Measurements from ENCODE around the gene PFN1. TPM values are rescaled to one million over a fixed set of nuclear protein-coding genes. Genes with fewer than 3 reads are reported as not detected.

PFN1 gene
- total RNA-seq, 1 experiment from 2014 or later = 1,213 TPM

- no peak overlapping the region for H3K9ac ChIP-seq (ENCODE audit: low read length)
- no peak for ATAC-seq
- POLR2A ChIA-PET = no interaction called here
Measured at GRCh38 chr17:4898927-4899326, 49.4 kb downstream of the PFN1 start.

More at GRCh38 chr17:4898927-4899326, 49.4 kb downstream of the PFN1 start:
- Histone ChIP-seq H3K9me2 (ENCODE audit: insufficient read depth) (no peaks in the 10 kb centered on the region), H3K79me2 (ENCODE audit: insufficient read depth, low read length) (no peaks in the 10 kb centered on the region), H3K36me3 (ENCODE audit: control insufficient read depth in 1 of 2, insufficient read depth in 2 of 2, low read length in 2 of 2) (peaks cover 9 to 26% of the 10 kb centered on the region in 2 experiments; a peak in 3 of 4 replicates), H2AFZ (ENCODE audit: low read depth, low read length, poor library complexity, severe bottlenecking) (no peak overlapping the region), H3K4me3 (replicated peaks in 1 of 2; ENCODE audit: low read depth in 1 of 2, low read length in 2 of 2) (no peak overlapping the region), H4K20me1 (ENCODE audit: insufficient read depth) (no peaks in the 10 kb centered on the region), H3K4me1 (ENCODE audit: control insufficient read depth in 1 of 2, insufficient read depth in 2 of 2, low read length in 2 of 2) (peaks cover 10 to 14% of the 10 kb centered on the region in 2 experiments), H3K4me2 (ENCODE audit: low read length) (no peak overlapping the region), H3K27ac (ENCODE audit: low read depth, low read length) (no peak overlapping the region), H3K27me3 (ENCODE audit: insufficient read depth, low read length) (no peaks in the 10 kb centered on the region), H3K9me3 (ENCODE audit: control insufficient read depth in 1 of 2, insufficient read depth in 1 of 2, low read depth in 1 of 2, low read length in 2 of 2) (no peaks in the 10 kb centered on the region)
- no TSS peak for BruUV-seq (replicated peaks)
- TF ChIP-seq MAX (IDR thresholded peaks at IDR 0.05) = no peak
- no peak for TF ChIP-seq EZH2phosphoT487 (IDR thresholded peaks at IDR 0.05; ENCODE audit: borderline replicate concordance)
- no peak for TF ChIP-seq POLR2A (IDR thresholded peaks at IDR 0.05; ENCODE audit: borderline replicate concordance, extremely low read depth, insufficient read depth, insufficient read length)
- TF ChIP-seq TCF7L2 (IDR thresholded peaks at IDR 0.05; ENCODE audit: borderline replicate concordance, extremely low read depth, insufficient read depth, insufficient read length) = no peak
- no peak for TF ChIP-seq REST (IDR thresholded peaks at IDR 0.05; ENCODE audit: low read depth)
- no peak for TF ChIP-seq SIN3A (IDR thresholded peaks at IDR 0.05; ENCODE audit: low read depth)
- TF ChIP-seq POLR2AphosphoS5 (IDR thresholded peaks at IDR 0.05; ENCODE audit: low read depth, low read length) = no peak
- no peak for TF ChIP-seq SRF (IDR thresholded peaks at IDR 0.05; ENCODE audit: low read depth)
- DNase-seq (ENCODE audit: low read depth, low spot score) = no peak
- intact Hi-C loops (cut with micrococcal nuclease) = no loop called here
- CTCF ChIA-PET = no interaction called here
- RAD21 ChIA-PET (ENCODE audit: low non-redundant PET in 1 of 2, low total read pairs in 2 of 2, uncharacterized antibody in 2 of 2, unreplicated experiment in 2 of 2) = no interaction called here

All from HCT116 (cell line).